HG03460 (cell line): Measurements from ENCODE around the gene TMEM178B.
"Not testable (repeated sequence)": the region's sequence is repeated elsewhere in the genome, so short reads cannot be mapped to it uniquely, and the experiment has no call there.

Source experiments
- ATAC-seq: cut with Tn5 transposase; IDR thresholded peaks from one replicate; pipeline ENCODE4 v1.9.1; 2021; ENCODE audit not compliant: unreplicated experiment

TMEM178B gene

DNA sequence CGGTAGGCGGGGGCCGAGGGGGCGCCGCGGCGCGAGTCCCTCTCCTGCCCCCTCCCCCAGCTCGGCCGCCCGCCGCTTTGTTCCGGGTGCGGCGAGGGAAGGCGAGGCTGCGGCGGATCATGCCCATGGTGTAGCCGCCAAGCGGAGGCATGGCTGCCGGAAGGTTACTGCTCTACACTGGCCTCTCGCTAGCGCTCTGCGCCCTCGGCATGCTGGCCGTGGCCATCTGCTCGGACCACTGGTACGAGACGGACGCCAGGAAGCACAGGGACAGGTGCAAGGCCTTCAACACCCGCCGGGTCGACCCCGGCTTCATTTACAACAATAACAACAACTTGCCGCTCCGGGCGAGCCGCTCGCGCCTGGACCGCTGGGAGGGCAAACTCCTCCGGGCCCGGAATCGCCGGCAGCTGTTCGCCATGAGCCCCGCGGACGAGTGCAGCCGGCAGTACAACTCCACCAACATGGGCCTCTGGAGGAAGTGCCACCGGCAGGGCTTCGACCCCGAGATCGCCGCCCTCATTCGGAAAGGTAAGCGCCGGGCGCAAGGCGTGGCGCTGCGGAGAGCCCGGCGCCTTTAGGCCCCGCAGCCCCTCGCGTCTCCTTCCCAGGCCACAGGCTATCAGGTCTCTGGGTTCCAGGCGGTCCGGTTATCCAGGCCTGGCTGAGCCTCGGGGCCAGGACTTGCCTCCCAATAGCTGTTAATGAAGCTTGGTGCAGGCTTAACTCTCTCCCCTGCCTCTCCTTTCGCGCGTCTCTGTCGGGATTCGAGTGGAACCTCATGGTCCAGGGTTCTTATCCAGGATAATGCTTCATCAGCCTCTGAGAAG lies 513 bp downstream of the TMEM178B start:
- no peak for ATAC-seq

DNA sequence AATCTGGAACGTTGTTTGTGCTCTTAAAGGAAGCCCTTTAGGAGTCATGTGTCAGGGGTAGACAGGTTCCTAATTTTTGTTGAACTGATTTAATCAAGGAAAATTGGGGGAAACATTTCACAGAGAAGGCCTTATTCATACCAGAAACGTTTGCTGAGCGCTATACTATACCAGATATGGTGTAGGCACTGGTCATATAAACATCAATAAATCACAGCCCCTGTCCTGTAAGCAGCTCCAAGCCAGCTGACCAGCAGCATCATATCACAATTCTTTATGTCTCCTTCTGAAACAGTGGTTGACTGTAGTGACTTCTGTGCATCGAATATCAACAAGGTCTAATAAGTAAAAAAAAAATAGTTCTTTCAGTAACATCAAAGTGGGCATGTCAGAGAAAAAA lies 1.1 kb downstream of the TMEM178B start:
- no peak for ATAC-seq

DNA sequence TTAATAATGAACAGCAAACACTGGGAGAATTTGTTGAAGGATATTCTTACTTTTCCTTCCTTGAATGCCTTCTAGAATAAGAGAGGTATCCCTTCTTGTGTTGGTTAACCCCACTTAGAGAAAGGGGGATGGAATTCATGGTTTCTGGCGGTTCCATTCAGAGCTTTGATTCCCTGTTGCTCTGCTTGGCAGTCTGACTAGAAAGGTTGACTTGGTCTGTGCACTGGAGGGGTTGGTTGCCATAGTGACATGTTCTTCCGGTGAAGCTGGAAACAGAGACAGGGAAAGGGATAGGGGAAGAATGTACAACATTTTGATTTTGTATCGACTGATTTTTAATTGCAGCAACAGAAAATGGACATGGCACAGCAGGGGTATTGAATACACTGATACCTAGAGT lies 2.5 kb downstream of the TMEM178B start:
- no peak for ATAC-seq

DNA sequence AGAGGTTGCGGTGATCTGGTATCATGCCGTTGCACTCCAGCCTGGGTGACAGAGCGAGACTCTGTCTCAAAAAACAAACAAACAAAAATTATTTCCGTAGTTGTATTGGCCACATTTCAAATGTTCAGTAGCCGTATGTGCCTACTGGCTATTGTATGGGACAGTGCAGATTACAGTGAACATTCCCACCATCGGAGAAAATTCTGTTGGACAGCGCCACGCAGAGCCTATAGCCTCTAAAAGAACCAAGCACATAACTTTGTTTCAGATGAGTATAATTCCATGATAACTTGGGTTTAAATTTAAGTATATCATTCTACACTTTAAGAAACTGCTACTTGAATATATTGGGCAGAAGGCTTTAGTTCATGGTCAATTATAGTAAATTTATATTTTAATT lies 5.4 kb downstream of the TMEM178B start:
- no peak for ATAC-seq

DNA sequence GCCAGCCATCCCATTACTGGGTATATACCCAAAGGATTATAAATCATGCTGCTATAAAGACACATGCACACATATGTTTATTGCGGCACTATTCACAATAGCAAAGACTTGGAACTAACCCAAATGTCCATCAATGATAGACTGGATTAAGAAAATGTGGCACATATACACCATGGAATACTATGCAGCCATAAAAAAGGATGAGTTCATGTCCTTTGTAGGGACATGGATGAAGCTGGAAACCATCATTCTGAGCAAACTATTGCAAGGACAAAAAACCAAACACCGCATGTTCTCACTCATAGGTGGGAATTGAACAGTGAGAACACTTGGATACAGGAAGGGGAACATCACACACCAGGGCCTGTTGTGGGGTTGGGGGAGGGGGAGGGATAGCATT lies 15.6 kb downstream of the TMEM178B start:
- not testable (repeated sequence) for ATAC-seq

GRCh38 chr7:141094336-141095070 lies 20.6 kb downstream of the TMEM178B start:
- ATAC-seq: no peak

DNA sequence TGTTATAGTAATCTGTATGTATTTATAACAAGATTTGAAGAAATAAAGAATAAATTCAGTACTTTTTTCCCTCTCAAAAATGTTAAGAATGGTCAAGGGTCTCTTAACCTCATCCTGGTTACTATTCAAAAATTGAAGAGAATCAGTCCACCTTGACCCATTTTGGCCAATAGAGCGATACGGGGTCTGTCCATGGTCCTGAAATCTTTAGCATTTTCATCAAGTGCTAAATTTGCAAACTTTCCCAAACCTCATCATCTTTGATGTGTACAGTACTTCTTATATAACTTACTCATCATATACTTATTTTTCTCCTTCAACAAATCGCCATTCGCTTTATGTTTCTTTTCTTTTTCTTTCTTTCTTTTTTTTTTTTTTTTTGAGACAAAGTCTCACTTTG lies 23.6 kb downstream of the TMEM178B start:
- ATAC-seq: no peak

GRCh38 chr7:141102436-141102835 lies 28.6 kb downstream of the TMEM178B start:
- ATAC-seq: no peak

DNA sequence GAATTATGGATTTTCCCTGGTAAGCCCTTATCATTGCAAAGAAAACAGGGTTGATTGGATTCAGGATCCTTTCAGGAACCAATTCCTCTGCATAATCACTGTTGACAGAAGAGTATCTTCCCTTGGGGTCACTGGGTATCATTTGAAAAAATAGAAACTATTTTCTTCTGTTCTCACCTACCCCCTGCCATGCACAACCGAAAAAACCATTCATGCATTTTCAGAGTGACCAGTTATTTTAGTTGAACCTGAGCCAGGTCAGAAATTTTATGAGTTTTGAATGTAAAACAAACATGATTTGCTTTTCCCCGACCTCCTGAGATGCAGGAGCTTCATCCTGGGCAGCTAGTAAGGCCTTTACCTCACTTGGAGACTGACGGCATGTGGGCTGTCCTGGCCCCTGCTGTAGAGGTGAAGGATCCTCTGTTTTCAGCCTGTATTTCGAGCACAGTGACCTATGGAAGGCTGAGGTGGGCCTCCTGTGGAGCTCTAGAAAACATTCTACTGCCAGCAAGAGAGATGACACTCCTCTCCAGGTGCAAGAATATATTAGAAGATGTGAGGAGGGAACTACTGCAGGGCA lies 30.1 kb downstream of the TMEM178B start:
- ATAC-seq: no peak

GRCh38 chr7:141113131-141113530 lies 39.3 kb downstream of the TMEM178B start:
- no peak for ATAC-seq

GRCh38 chr7:141114029-141114664 lies 40.3 kb downstream of the TMEM178B start:
- no peak for ATAC-seq

GRCh38 chr7:141115965-141116364 lies 42.1 kb downstream of the TMEM178B start:
- no peak for ATAC-seq

- not testable (repeated sequence) for ATAC-seq
These were observed 42.8 kb downstream of the TMEM178B start for GRCh38 chr7:141116661-141117060.

DNA sequence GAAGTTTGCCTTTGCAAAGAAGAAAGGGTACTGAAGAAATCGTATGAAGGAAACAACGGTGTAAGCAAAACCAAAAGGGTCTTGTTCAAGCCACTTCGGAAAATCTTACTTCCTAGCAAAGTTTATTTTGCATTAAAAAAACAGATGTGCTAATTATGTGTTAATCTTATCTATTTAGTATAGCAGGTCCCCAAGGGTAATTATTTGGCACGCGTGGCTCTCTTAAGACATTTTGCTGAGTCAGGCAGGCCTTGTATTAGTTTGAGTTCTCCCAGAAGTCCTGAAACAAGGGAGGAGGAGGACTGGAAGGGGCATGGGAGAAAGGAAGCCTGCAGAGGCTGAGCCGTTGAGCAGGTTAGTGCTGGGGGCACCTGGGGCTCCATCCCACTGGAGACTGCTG lies 44.9 kb downstream of the TMEM178B start:
- no peak for ATAC-seq

GRCh38 chr7:141119187-141119586 lies 45.3 kb downstream of the TMEM178B start:
- no peak for ATAC-seq

DNA sequence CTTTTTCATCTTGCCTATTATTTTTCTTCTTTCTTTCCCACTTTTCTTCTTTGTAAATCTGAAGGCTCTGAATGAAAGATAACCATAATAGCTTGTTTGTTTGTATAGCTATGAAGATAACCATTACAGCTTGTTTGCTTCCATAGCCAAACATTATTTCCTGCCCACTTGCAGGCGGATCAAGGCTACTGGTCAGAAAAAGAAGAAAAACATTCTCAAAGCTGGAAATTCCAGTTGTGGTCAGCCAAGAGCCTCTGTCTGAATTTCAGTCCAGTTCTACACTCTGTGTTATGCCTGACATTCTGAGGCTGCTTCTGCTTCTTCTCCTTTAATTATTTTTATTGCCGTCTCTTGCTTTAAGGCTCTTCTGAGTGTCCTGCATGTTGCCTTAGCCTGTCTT lies 48.9 kb downstream of the TMEM178B start:
- ATAC-seq: no peak

DNA sequence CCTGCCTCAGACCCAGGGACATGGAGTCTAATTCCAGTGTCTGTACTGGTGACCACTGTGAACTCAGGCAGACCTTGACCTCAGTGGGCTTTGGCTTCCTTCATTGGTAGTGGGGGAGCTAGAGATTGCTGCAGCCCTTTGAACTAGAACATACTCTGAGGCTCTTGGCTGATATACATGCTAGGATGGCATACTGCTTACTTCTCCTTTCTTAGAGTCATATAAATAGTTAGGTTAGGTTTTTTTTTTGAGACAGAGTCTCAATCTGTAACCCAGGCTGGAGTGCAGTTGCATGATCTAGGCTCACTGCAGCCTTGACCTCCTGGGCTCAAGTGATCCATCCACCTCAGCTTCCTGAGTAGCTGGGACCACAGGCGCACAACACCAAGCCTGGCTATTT lies 49.7 kb downstream of the TMEM178B start:
- ATAC-seq: no peak

DNA sequence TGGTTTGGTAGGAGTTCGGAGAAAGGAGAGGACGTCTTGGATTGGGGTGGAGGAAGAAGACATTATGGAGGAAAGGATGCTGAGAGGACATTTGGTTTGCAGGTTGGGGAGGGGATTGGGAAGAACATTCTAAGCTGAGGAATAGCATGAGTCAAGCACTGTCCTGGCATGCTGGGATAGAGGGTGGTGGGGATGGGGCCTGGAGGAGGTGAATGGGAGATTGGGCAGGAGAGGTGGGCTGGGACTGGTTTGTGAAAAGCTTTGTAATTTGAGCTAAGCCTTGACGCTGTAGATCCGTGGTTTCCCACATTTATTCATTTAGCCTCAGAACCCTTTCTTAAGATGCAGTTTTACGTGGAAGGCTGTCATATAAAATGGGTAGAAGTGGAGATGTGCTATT lies 52.2 kb downstream of the TMEM178B start:
- ATAC-seq: no peak

GRCh38 chr7:141128506-141128905 lies 54.6 kb downstream of the TMEM178B start:
- ATAC-seq: no peak

- no peak for ATAC-seq
These were observed 55.1 kb downstream of the TMEM178B start for GRCh38 chr7:141128931-141129330.

- no peak for ATAC-seq
These were observed 58.8 kb downstream of the TMEM178B start for GRCh38 chr7:141132671-141133070.

DNA sequence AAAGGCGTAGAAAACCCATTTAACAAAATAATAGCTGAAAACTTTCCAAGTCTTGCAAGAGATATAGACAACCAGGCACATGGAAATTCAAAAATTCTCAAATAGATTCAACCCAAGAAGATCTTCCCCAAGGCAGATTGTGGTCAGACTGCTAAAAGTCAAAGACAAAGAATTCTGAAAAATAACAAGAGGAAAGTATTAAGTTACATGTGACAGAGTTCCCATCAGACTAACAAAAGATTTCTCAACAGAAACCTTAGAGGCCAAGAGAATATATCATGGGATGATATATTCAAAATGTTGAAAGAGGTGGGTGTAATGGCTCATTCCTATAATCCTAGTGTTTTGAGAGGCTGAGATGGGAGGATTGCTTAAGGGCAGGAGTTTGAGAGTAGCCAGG lies 59.8 kb downstream of the TMEM178B start:
- ATAC-seq: no peak
